IMR-90 (cell line): ENCODE data around the gene PFKFB2. TPM values are rescaled to one million over a fixed set of nuclear protein-coding genes. Genes with fewer than 3 reads are reported as not detected.

Experiments used
- ATAC-seq: fragments of 200-7000 bp; cut with Tn5 transposase; 2 replicates; pipeline ENCODE4 v1.9.1; 2020; ENCODE audit warnings: low read depth, mild to moderate bottlenecking, moderate library complexity
- BruUV-seq: library from RNA; stranded (reverse); fragments of 400-500 nt; replicated peaks from 2 replicates; lab custom pipeline; 2021; lab: Mats Ljungman, UMichigan
- CTCF ChIA-PET: fragments of 300-600 bp; formaldehyde crosslinking; extraction: SDS; loops from one replicate; lab custom pipeline; 2021; ENCODE audit warnings: antibody characterized with exemption; lab: Yijun Ruan, JAX
- POLR2A ChIA-PET: fragments of 300-600 bp; sonication (Branson Sonifier 250); formaldehyde crosslinking; loops from one replicate; lab custom pipeline; 2022; ENCODE audit warnings: antibody characterized with exemption; ENCODE audit not compliant: unreplicated experiment; lab: Charles Lee
- DNase-seq: peaks from one replicate; pipeline ENCODE4 v3.0.0; 2013
- H2AFZ ChIP-seq: replicated peaks from 2 replicates; pipeline ENCODE3; 2013; ENCODE audit warnings: low read length, mild to moderate bottlenecking; ENCODE audit not compliant: poor library complexity
- H2AK5ac ChIP-seq: 2 replicates; pipeline ENCODE4 v1.6.1; 2013; ENCODE audit warnings: low read depth, low read length, inconsistent platforms
- H2AK9ac ChIP-seq: replicated peaks from 2 replicates; pipeline ENCODE3; 2013; ENCODE audit warnings: mild to moderate bottlenecking, low read depth, low read length, moderate library complexity; ENCODE audit not compliant: poor library complexity
- H2BK120ac ChIP-seq: 2 replicates; pipeline ENCODE4 v1.6.1; 2013; ENCODE audit warnings: low read depth, low read length, inconsistent platforms
- H2BK15ac ChIP-seq: 3 replicates; pipeline ENCODE4 v1.6.1; 2013; ENCODE audit warnings: low read depth, low read length, inconsistent platforms
- H2BK20ac ChIP-seq: 2 replicates; pipeline ENCODE4 v1.6.1; 2013; ENCODE audit warnings: low read depth, mild to moderate bottlenecking, inconsistent platforms, low read length, moderate library complexity
- H2BK5ac ChIP-seq: 2 replicates; pipeline ENCODE4 v1.6.1; 2013; ENCODE audit warnings: mild to moderate bottlenecking, low read depth, low read length, inconsistent platforms; ENCODE audit not compliant: poor library complexity, severe bottlenecking
- H3K14ac ChIP-seq: replicated peaks from 2 replicates; pipeline ENCODE4 v1.6.1; 2013; ENCODE audit warnings: low read depth, low read length, inconsistent platforms
- H3K18ac ChIP-seq: 2 replicates; pipeline ENCODE4 v1.6.1; 2013; ENCODE audit warnings: low read depth, low read length, control low read depth
- H3K23ac ChIP-seq: 2 replicates; pipeline ENCODE4 v1.6.1; 2013; ENCODE audit warnings: low read depth, low read length, inconsistent platforms
- H3K27ac ChIP-seq: 2 replicates; pipeline ENCODE4 v1.5.1; 2013; ENCODE audit warnings: mild to moderate bottlenecking, control low read depth, low read length; ENCODE audit not compliant: insufficient read depth
- H3K27me3 ChIP-seq: 2 replicates; pipeline ENCODE4 v1.6.1; 2013; ENCODE audit warnings: low read length; ENCODE audit not compliant: control insufficient read depth, insufficient read depth
- H3K36me3 ChIP-seq: 2 replicates; pipeline ENCODE4 v1.6.1; 2013; ENCODE audit warnings: low read length, mixed read lengths; ENCODE audit not compliant: control insufficient read depth, insufficient read depth
- H3K4ac ChIP-seq: 2 replicates; pipeline ENCODE4 v1.6.1; 2013; ENCODE audit warnings: low read depth, low read length, inconsistent platforms
- H3K4me1 ChIP-seq: 2 replicates; pipeline ENCODE4 v1.6.1; 2013; ENCODE audit warnings: low read length, mixed read lengths; ENCODE audit not compliant: control insufficient read depth, insufficient read depth
- H3K4me2 ChIP-seq: 2 replicates; pipeline ENCODE4 v1.6.1; 2013; ENCODE audit warnings: low read depth, mild to moderate bottlenecking, control low read depth, low read length, moderate library complexity
- H3K4me3 ChIP-seq: 2 replicates; pipeline ENCODE4 v1.5.1; 2013; ENCODE audit warnings: low read depth, mild to moderate bottlenecking, control low read depth, low read length, moderate library complexity; ENCODE audit not compliant: insufficient read depth
- H3K56ac ChIP-seq: 2 replicates; pipeline ENCODE4 v1.6.1; 2013; ENCODE audit warnings: low read length, inconsistent platforms; ENCODE audit not compliant: insufficient read depth; ENCODE audit errors: extremely low read depth
- H3K79me1 ChIP-seq, 2 experiments: 2 replicates each; pipeline ENCODE4 v1.6.1; 2013; ENCODE audit warnings: low read length in 2 of 2, inconsistent platforms in 1 of 2, low read depth in 1 of 2
- H3K9ac ChIP-seq: 2 replicates; pipeline ENCODE4 v1.6.1; 2013; ENCODE audit warnings: low read depth, low read length, control low read depth
- H3K9me1 ChIP-seq: 2 replicates; pipeline ENCODE4 v1.6.1; 2013; ENCODE audit warnings: low read length, inconsistent platforms; ENCODE audit not compliant: insufficient read depth
- H3K9me3 ChIP-seq: 2 replicates; pipeline ENCODE4 v1.6.1; 2013; ENCODE audit warnings: low read length; ENCODE audit not compliant: control insufficient read depth, insufficient read depth
- H4K20me1 ChIP-seq: 2 replicates; pipeline ENCODE4 v1.6.1; 2013; ENCODE audit warnings: low read length, inconsistent platforms; ENCODE audit not compliant: insufficient read depth
- H4K5ac ChIP-seq: 2 replicates; pipeline ENCODE4 v1.6.1; 2013; ENCODE audit warnings: mild to moderate bottlenecking, low read depth, low read length, control low read depth
- H4K8ac ChIP-seq, 2 experiments: 2 replicates each; pipeline ENCODE4 v1.6.1; 2013; ENCODE audit warnings: low read depth in 2 of 2, low read length in 2 of 2, control low read depth in 1 of 2, inconsistent platforms in 1 of 2
- H4K91ac ChIP-seq: 2 replicates; pipeline ENCODE4 v1.6.1; 2013; ENCODE audit warnings: low read depth, low read length, inconsistent platforms; ENCODE audit not compliant: insufficient read depth
- FOS ChIP-seq: fragments of 150-350 bp; IDR thresholded peaks from 2 replicates; pipeline ENCODE4 v1.6.1; 2016; ENCODE audit warnings: low read depth, low read length
- RCOR1 ChIP-seq: IDR thresholded peaks from 2 replicates; pipeline ENCODE4 v1.6.1; 2012; ENCODE audit warnings: mild to moderate bottlenecking, low read length, improper control_type of control experiment; ENCODE audit not compliant: insufficient replicate concordance
- WGBS, 2 experiments: methylation state at CpG; one replicate each; pipeline versions ENCODE4 v1.1.5 to v1.1.7; 2013; ENCODE audit warnings: missing lambda C conversion rate in 2 of 2; ENCODE audit not compliant: insufficient read length in 1 of 2; ENCODE audit errors: extremely low coverage in 2 of 2; 5-methylcytosine and 5-hydroxymethylcytosine counted together
- dilution Hi-C: fragments of 300-500 bp; cut with HindIII; formaldehyde crosslinking; loops from one replicate; pipeline ENCODE4 v1.14.3; 2018; ENCODE audit warnings: low sequenced_read_pairs; ENCODE audit not compliant: unreplicated experiment
- in situ Hi-C: fragments of 300-500 bp; cut with MboI; formaldehyde crosslinking; loops from 3 replicates; pipeline ENCODE4 v1.14.3; 2019; ENCODE audit warnings: low sequenced_read_pairs, inconsistent platforms, mixed read lengths
- intact Hi-C: fragments of 100-400 bp; cut with micrococcal nuclease; formaldehyde crosslinking; loops from 2 replicates; pipeline ENCODE4 v1.10.0; 2022
- polyA plus RNA-seq, 3 experiments: library from polyadenylated mRNA; depleted of rRNA; stranded (reverse); fragments of >200 nt; gene quantifications; 2 replicates each; pipeline ENCODE4 v1.2.3, GENCODE V29; 2012; ENCODE audit warnings: low replicate concordance in 1 of 3
- total RNA-seq: library from RNA; depleted of rRNA; stranded (reverse); fragments of >200 nt; gene quantifications from 2 replicates; pipeline ENCODE4 v1.2.3, GENCODE V29; 2012

The PFKFB2 gene
- total and polyA plus RNA-seq, 2 of the 4 experiments (the other 2 are of a cell fraction): 0.62 to 1.3 TPM

DNA sequence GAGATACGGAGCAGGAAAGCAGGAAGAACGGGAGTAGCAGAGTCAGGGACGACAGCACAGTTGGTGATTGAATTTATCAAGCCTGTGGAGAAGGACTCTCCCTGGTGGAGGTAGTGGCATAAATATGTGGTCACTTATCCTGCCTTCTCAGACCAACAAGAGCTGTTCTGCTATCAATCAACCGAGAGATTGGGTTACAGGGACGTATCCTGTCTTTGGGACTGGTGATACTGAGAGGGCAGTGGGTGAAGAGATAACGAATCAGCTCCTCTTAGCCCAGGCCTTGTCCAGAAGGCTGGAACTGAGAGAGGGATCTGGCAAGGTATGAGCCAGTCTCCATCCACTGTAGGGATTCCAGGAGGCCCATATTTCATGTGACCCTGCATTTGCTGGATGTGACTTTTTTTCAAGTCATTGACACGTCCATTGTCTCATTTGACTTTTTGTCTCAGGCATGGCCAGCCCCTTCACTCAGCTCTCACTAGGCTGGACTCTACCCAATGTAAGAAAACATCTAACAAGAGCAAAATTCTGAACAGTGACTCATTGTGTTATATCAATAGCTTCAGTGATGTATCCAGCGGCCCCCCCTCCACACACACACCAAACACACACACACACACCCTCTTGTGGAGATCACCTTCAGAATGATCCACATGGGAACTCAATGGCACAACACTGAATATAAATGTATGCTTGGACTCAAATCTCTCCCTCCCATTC is 31.8 kb upstream of the PFKFB2 start:
- Histone ChIP-seq H3K9me3 (no peaks in the 10 kb centered on the region), H4K91ac (no peak overlapping the region), H4K20me1 (no peaks in the 10 kb centered on the region), H3K9ac (no peak overlapping the region), H3K18ac (no peak overlapping the region), H2AFZ (peak overlapping the region; percentile 76), H2BK20ac (peak overlapping the region; percentile 48; the same call in 1 of the 2 replicates), H2BK15ac (no peak overlapping the region; the same call in 2 of the 3 replicates), H3K23ac (0 out of 2 replicates have a peak overlapping the region, but pooled peaks have one; percentile 16), H2AK9ac (peak overlapping the region; percentile 67), H3K9me1 (peaks cover 14% of the 10 kb centered on the region), H3K56ac (no peak overlapping the region), H3K79me1 (no peaks in the 10 kb centered on the region), H3K4me2 (no peak overlapping the region), H3K4me3 (no peak overlapping the region), H3K27ac (no peak overlapping the region), H2AK5ac (peak overlapping the region; percentile 3; the same call in 1 of the 2 replicates), H3K4me1 (peaks cover 6% of the 10 kb centered on the region), H3K36me3 (no peaks in the 10 kb centered on the region), H3K14ac (peak overlapping the region; percentile 74), H2BK5ac (no peak overlapping the region), H4K5ac (no peak overlapping the region), H4K8ac (peak overlapping the region in 1 of 2 experiments; percentile 37; a peak in 1 of 4 replicates), H3K27me3 (no peaks in the 10 kb centered on the region; the same call in 1 of the 2 replicates), H3K4ac (peak overlapping the region; percentile 28), H2BK120ac (peak overlapping the region; percentile 7; the same call in 1 of the 2 replicates)
- peak; percentile 55 for ATAC-seq
- DNase-seq: peak; percentile 73
- BruUV-seq: no TSS peak
- in situ Hi-C loops: no loop called here
- CTCF ChIA-PET: no interaction called here
- 40% methylated on average over 1 of the region's 8 CpGs; no CpG with 5 or more reads in 1 of the 2 experiments for WGBS, 2 experiments
- POLR2A ChIA-PET: no interaction called here
- dilution Hi-C loops: no loop called here
- intact Hi-C loops: no loop called here
- TF ChIP-seq FOS (0 out of 2 replicates have a peak, but pooled peaks have one; percentile 34), RCOR1 (no peak)
